NCI-H82 treated with DMSO at 0.1 percent for 48 hours (cell line): Measurements from ENCODE around the gene GSTCD.
"Not testable (repeated sequence)": the region's sequence is repeated elsewhere in the genome, so short reads cannot be mapped to it uniquely, and the experiment has no call there.

Experiments
- DNase-seq: peaks from one replicate; lab custom pipeline; 2025; ENCODE audit not compliant: unreplicated experiment; lab: John Stamatoyannopoulos, UW

Gene GSTCD

DNA sequence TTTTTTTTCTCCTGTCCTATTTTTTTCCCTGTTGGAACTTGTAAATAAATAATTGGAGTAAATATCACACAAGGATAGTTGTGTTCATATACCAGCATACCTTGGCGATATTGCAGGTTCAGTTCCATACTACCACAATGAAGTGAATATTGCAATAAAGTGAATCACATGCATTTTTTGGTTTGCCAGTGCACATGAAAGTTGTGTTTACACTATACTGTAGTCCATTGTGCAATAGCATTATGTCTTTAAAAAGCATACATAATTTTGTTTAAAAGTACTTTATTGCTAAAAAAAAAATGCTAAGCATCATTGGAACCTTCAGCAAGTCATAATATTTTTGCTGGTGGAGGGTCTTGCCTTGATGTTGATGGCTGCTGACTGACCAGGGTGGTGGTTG is 88.6 kb downstream of the GSTCD start:
- no peak for DNase-seq

DNA sequence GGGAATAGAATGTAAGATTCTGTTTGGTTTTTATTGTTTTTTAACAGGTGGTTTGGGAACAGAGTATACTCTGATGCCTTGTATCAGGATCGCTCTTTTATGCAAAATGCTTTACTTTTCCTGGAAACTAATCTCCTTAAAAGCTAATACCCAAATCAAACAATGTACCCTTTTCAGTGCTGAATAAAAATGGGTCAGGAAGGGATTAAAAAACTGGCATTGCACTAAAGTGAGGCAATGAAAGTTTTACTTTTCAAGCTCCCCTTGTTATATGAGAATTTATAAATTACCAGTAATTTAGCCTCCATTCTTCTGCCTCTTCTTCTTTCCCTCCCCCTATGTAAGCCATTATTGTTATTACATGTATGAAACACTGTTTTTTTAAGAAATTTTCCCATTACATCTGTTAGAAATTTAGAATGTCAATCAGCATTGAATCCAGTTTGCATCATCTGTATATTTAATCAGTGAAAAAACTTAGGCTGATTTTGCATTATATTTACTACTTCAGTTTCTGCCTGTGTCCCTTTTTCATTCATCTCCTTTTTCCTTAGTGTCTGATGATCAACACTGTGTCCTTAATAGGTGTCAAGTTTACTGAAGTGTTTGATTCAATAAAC is 97.0 kb downstream of the GSTCD start:
- DNase-seq, result no peak

DNA sequence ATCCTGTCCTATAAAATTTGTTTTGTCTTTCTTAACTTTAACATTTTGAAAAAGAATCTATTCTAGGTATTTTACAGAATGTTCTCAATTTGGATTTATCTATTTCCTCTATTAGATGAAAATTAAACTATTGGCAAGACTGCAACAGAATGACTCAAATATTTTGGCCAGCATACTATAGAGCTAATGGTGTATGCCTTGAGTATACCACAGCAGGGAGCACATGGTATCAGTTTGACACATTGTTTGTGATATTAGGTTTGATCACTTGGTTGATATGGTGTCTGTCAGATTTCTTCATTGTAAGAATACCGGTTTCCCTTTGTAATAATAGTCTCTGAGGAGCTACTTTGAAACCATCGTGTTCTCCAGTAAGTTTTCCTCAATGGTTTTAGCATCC is 98.9 kb downstream of the GSTCD start:
- DNase-seq, result no peak

DNA sequence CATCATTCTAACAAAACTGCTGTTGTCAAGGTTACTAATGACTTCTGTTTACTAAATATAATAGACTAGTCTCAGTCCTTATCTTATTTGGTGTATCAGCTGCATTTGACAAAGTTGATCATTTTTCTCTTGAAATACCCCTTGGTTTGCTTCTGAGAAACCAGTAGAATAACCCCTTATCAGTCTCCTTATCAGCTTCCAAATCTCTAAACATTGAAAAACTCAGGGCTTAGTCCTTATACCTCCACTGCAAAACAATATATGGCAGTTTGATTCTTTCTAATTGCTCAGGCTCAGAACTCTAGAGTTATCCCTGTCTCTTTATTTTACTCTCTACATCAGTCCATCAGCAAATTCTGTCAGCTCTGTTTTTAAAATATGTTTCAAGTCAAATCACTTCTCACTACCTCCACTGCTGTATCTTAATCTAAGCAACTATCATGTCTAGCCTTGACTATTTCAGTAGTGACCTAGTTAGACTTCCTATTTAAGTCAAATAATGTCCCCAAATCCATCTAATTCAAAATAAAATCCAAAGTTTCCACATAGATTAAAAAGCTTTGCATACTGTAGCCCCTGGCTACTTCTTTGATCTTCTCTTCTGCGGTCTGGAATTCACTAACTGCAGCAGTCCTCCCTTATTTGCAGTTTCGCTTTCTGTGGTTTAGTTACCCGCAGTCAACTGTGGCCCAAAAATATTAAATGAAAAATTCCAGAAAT is 99.6 kb downstream of the GSTCD start:
- DNase-seq, result no peak

DNA sequence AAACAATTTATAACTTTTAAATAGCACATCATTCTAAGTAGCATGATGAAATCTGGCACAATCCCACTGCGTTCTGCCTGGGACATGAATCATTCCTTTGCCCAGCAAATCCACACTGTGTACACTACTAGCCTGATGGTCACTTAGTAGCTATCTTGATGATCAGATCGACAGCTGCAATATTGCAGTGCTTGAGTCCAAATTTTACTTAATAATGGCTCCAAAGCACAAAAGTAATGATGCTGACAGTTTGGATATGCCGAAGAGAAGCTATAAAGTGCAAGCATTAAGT is 100.1 kb downstream of the GSTCD start:
- DNase-seq, result no peak

DNA sequence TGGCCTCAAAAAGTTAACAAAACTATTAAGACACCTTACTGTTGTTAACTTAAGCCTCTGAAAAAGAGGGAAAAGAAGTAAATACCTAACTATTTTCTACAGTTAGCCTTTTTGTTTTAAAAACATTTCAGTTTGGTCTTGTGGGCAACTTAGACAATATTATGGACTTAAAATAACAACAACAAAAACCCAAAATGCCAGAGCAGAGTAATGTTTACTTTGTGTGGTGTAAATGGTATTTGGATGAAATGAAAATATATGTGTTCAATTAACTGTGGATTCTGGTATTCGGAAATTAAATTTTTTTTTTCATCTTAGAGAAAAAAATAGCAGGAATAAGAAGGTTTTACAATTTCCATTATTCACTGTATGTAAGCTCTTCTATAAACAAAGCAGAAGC is 107.1 kb downstream of the GSTCD start:
- DNase-seq, result no peak

GRCh38 chr4:105822061-105822460 is 113.5 kb downstream of the GSTCD start:
- no peak for DNase-seq

GRCh38 chr4:105828074-105828473 is 119.5 kb downstream of the GSTCD start:
- DNase-seq, result no peak

- no peak for DNase-seq
These were observed 122.6 kb downstream of the GSTCD start for GRCh38 chr4:105831189-105831588.

GRCh38 chr4:105835177-105835576 is 126.6 kb downstream of the GSTCD start:
- DNase-seq, result no peak

- DNase-seq, result no peak
These were observed 128.0 kb downstream of the GSTCD start for GRCh38 chr4:105836537-105836936.

GRCh38 chr4:105837037-105837436 is 128.5 kb downstream of the GSTCD start:
- DNase-seq, result no peak

- DNase-seq, result no peak
These were observed 129.5 kb downstream of the GSTCD start for GRCh38 chr4:105838082-105838481.

DNA sequence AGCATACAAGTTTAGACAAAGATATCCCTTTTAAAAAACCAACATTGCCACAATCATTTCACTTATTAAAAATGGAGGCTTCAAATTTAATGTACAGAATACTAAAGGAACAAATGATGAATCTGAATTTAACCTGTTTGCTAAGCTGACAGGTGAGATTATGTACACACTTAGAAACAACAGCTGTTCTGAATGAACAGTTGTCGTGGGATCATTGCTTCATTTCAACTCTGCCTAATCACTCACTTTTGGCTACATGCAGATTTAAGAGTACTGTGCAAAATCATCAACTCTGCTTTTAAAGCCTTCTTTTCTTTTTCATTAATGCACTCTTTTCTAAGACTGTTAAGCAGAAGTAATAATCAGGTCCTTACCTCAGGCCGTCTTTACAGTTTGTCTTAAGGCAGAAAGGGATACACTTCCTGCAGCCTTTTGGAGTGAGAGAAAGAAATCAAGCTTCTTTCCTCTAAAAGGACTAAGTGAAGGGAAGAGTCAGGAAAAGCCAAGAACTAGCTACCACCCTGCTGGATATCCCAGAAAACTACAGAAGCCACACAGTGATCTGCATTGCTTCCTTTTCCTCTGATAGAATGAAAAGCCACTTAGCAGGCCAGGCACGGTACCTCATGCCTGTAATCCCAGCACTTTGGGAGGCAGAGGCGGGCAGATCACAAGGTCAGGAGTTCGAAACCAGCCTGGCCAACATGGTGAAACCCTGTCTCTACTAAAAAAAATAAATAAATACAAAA is 132.0 kb downstream of the GSTCD start:
- DNase-seq, result no peak

DNA sequence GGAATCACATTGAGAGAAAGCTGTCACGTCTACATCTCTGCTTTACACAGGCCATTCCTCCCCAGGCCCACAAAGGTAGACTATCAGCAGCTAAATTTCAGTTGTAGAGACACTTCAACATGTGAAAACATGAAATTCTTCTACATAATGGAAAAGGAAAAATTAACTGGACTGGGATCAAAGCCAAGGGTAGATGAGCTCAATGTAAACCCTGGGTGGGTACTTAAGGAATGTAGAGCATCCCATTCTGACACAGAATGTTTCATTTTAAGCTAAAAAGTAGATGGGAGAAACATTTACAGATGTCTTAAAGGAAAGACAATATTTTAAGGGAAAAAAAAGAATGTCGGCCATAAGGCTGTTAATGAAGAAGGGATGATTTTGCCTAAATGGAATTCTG is 135.4 kb downstream of the GSTCD start:
- DNase-seq, result no peak

DNA sequence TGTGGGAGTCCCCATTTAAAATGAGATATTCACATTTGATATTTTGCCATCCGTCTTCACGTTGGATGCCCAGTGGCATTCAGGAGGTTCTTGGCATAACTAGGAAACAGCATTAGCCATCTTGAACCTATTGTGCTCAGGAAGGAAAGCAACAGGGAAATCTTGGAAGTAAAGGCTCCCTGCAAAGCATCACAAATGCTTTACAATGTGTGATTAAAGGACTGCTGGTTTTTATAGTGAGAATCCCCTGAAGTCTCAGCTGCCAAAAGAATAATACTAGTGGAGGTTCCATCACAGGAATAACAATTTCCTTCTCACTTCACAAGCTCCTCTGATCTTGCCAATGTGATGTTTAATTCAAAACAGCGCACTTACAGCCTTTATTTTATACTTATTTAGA is 137.0 kb downstream of the GSTCD start:
- DNase-seq, result no peak

DNA sequence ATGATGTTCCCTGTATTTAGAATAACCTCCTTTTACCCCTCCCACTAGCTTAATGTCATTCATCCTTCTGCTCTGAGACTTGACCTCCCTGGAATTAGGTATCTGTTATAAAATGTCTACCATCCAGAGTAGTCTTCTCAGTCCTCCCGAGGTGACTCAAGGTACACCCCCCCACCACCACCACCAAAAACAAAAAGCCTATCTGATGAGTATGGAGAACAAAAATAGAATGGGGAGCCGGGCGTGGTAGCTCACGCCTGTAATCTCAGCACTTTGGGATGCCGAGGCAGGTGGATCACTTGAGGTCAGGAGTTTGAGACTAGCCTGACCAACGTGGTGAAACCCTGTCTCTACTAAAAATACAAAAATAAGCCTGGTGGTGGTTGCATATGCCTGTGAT is 139.8 kb downstream of the GSTCD start:
- DNase-seq, result not testable (repeated sequence)

- DNase-seq, result no peak
These were observed 142.6 kb downstream of the GSTCD start for GRCh38 chr4:105851196-105851595.

DNA sequence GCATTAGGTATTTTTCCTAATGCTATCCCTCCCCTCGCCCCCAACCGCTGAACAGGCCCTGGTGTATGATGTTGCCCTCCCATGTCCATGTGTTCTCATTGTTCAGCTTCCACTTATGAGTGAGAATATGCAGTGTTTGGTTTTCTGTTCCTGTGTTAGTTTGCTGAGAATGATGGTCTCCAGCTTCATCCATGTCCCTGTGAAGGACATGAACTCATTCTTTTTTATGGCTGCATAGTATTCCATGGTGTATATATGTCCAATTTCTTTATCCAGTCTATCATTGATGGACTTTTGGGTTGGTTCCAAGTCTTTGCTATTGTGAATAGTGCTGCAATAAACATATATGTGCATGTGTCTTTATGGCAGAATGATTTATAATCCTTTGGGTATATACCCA is 143.6 kb downstream of the GSTCD start:
- not testable (repeated sequence) for DNase-seq

- no peak for DNase-seq
These were observed 150.0 kb downstream of the GSTCD start for GRCh38 chr4:105858466-105859040.

GRCh38 chr4:105859233-105859632 is 150.6 kb downstream of the GSTCD start:
- DNase-seq, result no peak

- DNase-seq, result no peak
These were observed 162.4 kb downstream of the GSTCD start for GRCh38 chr4:105870963-105871362.
